A673 (cell line): ENCODE measurements around the gene ARHGAP22.

ENCODE experiments used
- EZH2 ChIP-seq: fragments of 200-600 bp; sonication (generic); IDR thresholded peaks from 2 replicates; pipeline ENCODE4 v1.6.1; 2017; ENCODE audit warnings: borderline replicate concordance, low read depth, mild to moderate bottlenecking, mixed read lengths, antibody characterized with exemption, low read length; ENCODE audit not compliant: poor library complexity, severe bottlenecking
- TF ChIP-seq, protein P1 (sequence below): fragments of 300-800, 200-600 bp; sonication (generic); conservative IDR thresholded peaks from 2 replicates; pipeline ENCODE4 v1.5.1; 2017; ENCODE audit warnings: low read depth, mild to moderate bottlenecking, antibody characterized with exemption, low read length, moderate library complexity, mixed read lengths

DNA sequence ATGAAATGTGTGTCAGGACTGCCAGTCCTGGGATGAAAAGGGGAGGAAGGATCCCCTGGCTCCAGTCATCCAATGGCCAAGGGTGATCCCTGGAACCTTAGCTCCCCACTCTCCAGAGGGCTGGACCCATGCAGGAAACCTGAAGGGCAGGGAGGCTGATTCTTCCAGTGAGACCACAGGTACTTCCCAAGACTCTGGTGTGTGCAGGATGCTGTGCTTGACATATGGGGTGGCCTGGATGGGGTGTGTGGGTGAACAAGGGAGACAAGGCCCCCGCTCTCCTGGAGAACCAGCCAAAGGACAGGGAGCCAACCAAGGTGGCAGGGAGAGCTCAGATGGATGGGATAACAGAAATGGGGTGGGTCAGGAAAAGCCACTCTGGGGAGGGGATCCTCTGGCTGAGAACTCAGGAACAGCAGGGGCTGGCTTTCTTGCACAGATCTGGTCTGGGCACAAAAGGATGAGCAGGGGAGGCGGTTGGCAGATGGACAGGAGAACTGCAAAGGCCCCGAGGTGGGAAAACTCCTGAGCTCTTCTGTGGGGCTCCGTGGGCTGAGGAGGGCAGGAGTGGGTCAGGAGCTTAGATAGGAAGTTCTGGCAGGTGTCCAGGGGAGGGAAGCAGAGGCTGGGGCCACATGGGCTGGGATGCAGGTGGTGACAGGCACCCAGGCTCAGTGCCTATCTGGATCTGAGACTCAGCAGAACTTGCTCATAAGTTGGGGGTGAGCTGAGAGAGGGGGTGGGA lies 100.6 kb downstream of the ARHGAP22 start:
- TF ChIP-seq, protein P1, sequence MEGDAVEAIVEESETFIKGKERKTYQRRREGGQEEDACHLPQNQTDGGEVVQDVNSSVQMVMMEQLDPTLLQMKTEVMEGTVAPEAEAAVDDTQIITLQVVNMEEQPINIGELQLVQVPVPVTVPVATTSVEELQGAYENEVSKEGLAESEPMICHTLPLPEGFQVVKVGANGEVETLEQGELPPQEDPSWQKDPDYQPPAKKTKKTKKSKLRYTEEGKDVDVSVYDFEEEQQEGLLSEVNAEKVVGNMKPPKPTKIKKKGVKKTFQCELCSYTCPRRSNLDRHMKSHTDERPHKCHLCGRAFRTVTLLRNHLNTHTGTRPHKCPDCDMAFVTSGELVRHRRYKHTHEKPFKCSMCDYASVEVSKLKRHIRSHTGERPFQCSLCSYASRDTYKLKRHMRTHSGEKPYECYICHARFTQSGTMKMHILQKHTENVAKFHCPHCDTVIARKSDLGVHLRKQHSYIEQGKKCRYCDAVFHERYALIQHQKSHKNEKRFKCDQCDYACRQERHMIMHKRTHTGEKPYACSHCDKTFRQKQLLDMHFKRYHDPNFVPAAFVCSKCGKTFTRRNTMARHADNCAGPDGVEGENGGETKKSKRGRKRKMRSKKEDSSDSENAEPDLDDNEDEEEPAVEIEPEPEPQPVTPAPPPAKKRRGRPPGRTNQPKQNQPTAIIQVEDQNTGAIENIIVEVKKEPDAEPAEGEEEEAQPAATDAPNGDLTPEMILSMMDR, result no peak
- TF ChIP-seq EZH2, result no peak
